HEK293 (cell line): ENCODE data around the gene SLC25A26.
"Not testable (repeated sequence)": the region's sequence is repeated elsewhere in the genome, so short reads cannot be mapped to it uniquely, and the experiment has no call there.

Experiments used
- CTCF ChIA-PET: fragments of 350-600 bp; formaldehyde crosslinking; extraction: SDS; loops from one replicate; lab custom pipeline; 2021; ENCODE audit warnings: antibody characterized with exemption; lab: Yijun Ruan, JAX
- POLR2A ChIA-PET: fragments of 300-600 bp; formaldehyde crosslinking; extraction: SDS; loops from one replicate; lab custom pipeline; 2020; ENCODE audit warnings: antibody characterized with exemption, inconsistent platforms; lab: Yijun Ruan, JAX
- H3K27ac ChIP-seq: fragments of 200-500 bp; sonication (Bioruptor generic); 2 replicates; pipeline ENCODE4 v1.5.1; 2014; ENCODE audit warnings: low read depth, low read length, control low read depth, inconsistent platforms; ENCODE audit errors: extremely low read depth
- H3K36me3 ChIP-seq, 2 experiments: fragments of 200-500 bp in 1 of 2; sonication (Bioruptor generic) in 1 of 2; 1 replicate in 1 of 2; 2 replicates in 1 of 2; pipeline ENCODE4 v1.5.1; 2014 to 2017; ENCODE audit warnings: inconsistent platforms in 2 of 2, low read length in 2 of 2; ENCODE audit not compliant: control insufficient read depth in 2 of 2, insufficient read depth in 1 of 2
- H3K4me1 ChIP-seq: fragments of 200-500 bp; sonication (Bioruptor generic); 2 replicates; pipeline ENCODE4 v1.5.1; 2014; ENCODE audit warnings: mild to moderate bottlenecking, low read length, inconsistent platforms; ENCODE audit not compliant: control insufficient read depth, insufficient read depth
- H3K4me3 ChIP-seq: 2 replicates; pipeline ENCODE4 v1.5.1; 2011; ENCODE audit warnings: low read depth, mild to moderate bottlenecking, control low read depth, low read length, moderate library complexity
- H3K9me3 ChIP-seq: fragments of 200-500 bp; sonication (Bioruptor generic); 2 replicates; pipeline ENCODE4 v1.5.1; 2014; ENCODE audit warnings: low read depth, low read length, inconsistent platforms; ENCODE audit not compliant: control insufficient read depth, insufficient read depth
- BCL11B ChIP-seq: fragments of 450-650 bp; formaldehyde crosslinking; IDR thresholded peaks from 2 replicates; pipeline ENCODE4 v1.5.1; 2016; ENCODE audit warnings: low read depth, missing biosample characterization, missing genetic modification characterization
- GLIS1 ChIP-seq: fragments of 450-650 bp; formaldehyde crosslinking; IDR thresholded peaks from 2 replicates; pipeline ENCODE4 v1.5.1; 2016; ENCODE audit warnings: missing biosample characterization, missing genetic modification characterization
- HOXD13 ChIP-seq: sonication (generic); formaldehyde crosslinking; IDR thresholded peaks from 2 replicates; pipeline ENCODE4 v1.8.0; 2022; ENCODE audit warnings: missing genetic modification reagents, borderline replicate concordance
- MZF1 ChIP-seq: fragments of 450-650 bp; formaldehyde crosslinking; IDR thresholded peaks from 2 replicates; pipeline ENCODE4 v1.5.1; 2017; ENCODE audit warnings: missing biosample characterization, missing genetic modification characterization, borderline replicate concordance
- RBAK ChIP-seq: fragments of 450-650 bp; formaldehyde crosslinking; IDR thresholded peaks from 2 replicates; pipeline ENCODE4 v1.5.1; 2016; ENCODE audit warnings: missing biosample characterization, missing genetic modification characterization
- ZBTB44 ChIP-seq: fragments of 450-650 bp; IDR thresholded peaks from 2 replicates; pipeline ENCODE4 v1.5.1; 2018; ENCODE audit warnings: missing biosample characterization, mild to moderate bottlenecking, missing genetic modification characterization
- ZFP37 ChIP-seq: fragments of 450-650 bp; formaldehyde crosslinking; IDR thresholded peaks from 2 replicates; pipeline ENCODE4 v1.5.1; 2016; ENCODE audit warnings: missing biosample characterization, missing genetic modification characterization
- ZNF10 ChIP-seq: fragments of 450-650 bp; formaldehyde crosslinking; IDR thresholded peaks from 2 replicates; pipeline ENCODE4 v1.5.1; 2017; ENCODE audit warnings: missing biosample characterization, missing genetic modification characterization
- ZNF146 ChIP-seq: fragments of 450-650 bp; formaldehyde crosslinking; IDR thresholded peaks from 2 replicates; pipeline ENCODE4 v1.5.1; 2016; ENCODE audit warnings: missing biosample characterization, missing genetic modification characterization
- ZNF174 ChIP-seq: fragments of 450-650 bp; formaldehyde crosslinking; IDR thresholded peaks from 2 replicates; pipeline ENCODE4 v1.5.0; 2017; ENCODE audit warnings: missing biosample characterization, mild to moderate bottlenecking, missing genetic modification characterization
- ZNF202 ChIP-seq: fragments of 450-650 bp; formaldehyde crosslinking; IDR thresholded peaks from 2 replicates; pipeline ENCODE4 v1.5.1; 2016; ENCODE audit warnings: missing biosample characterization, missing genetic modification characterization, borderline replicate concordance
- ZNF211 ChIP-seq: fragments of 450-650 bp; formaldehyde crosslinking; IDR thresholded peaks from 2 replicates; pipeline ENCODE4 v1.5.1; 2016; ENCODE audit warnings: low read depth, missing biosample characterization, missing genetic modification characterization
- ZNF214 ChIP-seq: fragments of 450-650 bp; formaldehyde crosslinking; IDR thresholded peaks from 2 replicates; pipeline ENCODE4 v1.5.1; 2017; ENCODE audit warnings: missing biosample characterization, mild to moderate bottlenecking, missing genetic modification characterization, borderline replicate concordance
- ZNF223 ChIP-seq: fragments of 450-650 bp; formaldehyde crosslinking; IDR thresholded peaks from 2 replicates; pipeline ENCODE4 v1.5.1; 2016; ENCODE audit warnings: missing biosample characterization, missing genetic modification characterization
- ZNF239 ChIP-seq: fragments of 450-650 bp; formaldehyde crosslinking; IDR thresholded peaks from 2 replicates; pipeline ENCODE4 v1.5.1; 2016; ENCODE audit warnings: missing biosample characterization, missing genetic modification characterization
- ZNF292 ChIP-seq: fragments of 450-650 bp; formaldehyde crosslinking; IDR thresholded peaks from 2 replicates; pipeline ENCODE4 v1.5.1; 2016; ENCODE audit warnings: low read depth, missing biosample characterization, missing genetic modification characterization, borderline replicate concordance
- ZNF302 ChIP-seq: fragments of 450-650 bp; formaldehyde crosslinking; IDR thresholded peaks from 2 replicates; pipeline ENCODE4 v1.5.1; 2016; ENCODE audit warnings: missing biosample characterization, missing genetic modification characterization, low read depth
- ZNF335 ChIP-seq: fragments of 450-650 bp; formaldehyde crosslinking; conservative IDR thresholded peaks from 2 replicates; pipeline ENCODE4 v1.5.1; 2016; ENCODE audit warnings: missing biosample characterization, missing genetic modification characterization
- ZNF354C ChIP-seq: fragments of 450-650 bp; formaldehyde crosslinking; IDR thresholded peaks from 2 replicates; pipeline ENCODE4 v1.5.1; 2016; ENCODE audit warnings: missing biosample characterization, missing genetic modification characterization, low read depth, borderline replicate concordance
- ZNF391 ChIP-seq: fragments of 450-650 bp; formaldehyde crosslinking; IDR thresholded peaks from 2 replicates; pipeline ENCODE4 v1.5.1; 2016; ENCODE audit warnings: low read depth, missing biosample characterization, missing genetic modification characterization, borderline replicate concordance
- ZNF416 ChIP-seq: fragments of 450-650 bp; formaldehyde crosslinking; IDR thresholded peaks from 2 replicates; pipeline ENCODE4 v1.5.1; 2016; ENCODE audit warnings: missing biosample characterization, missing genetic modification characterization
- ZNF433 ChIP-seq: fragments of 450-650 bp; formaldehyde crosslinking; IDR thresholded peaks from 2 replicates; pipeline ENCODE4 v1.5.1; 2016; ENCODE audit warnings: missing biosample characterization, missing genetic modification characterization, low read depth
- ZNF529 ChIP-seq: fragments of 450-650 bp; formaldehyde crosslinking; IDR thresholded peaks from 2 replicates; pipeline ENCODE4 v1.5.1; 2017; ENCODE audit warnings: missing genetic modification characterization, missing biosample characterization; ENCODE audit not compliant: insufficient replicate concordance
- ZNF548 ChIP-seq: fragments of 450-650 bp; formaldehyde crosslinking; IDR thresholded peaks from 2 replicates; pipeline ENCODE4 v1.5.1; 2016; ENCODE audit warnings: missing biosample characterization, missing genetic modification characterization
- ZNF549 ChIP-seq: fragments of 450-650 bp; IDR thresholded peaks from 2 replicates; pipeline ENCODE4 v1.5.1; 2018; ENCODE audit warnings: missing biosample characterization, missing genetic modification characterization, mild to moderate bottlenecking, inconsistent platforms, moderate library complexity
- ZNF629 ChIP-seq: fragments of 450-650 bp; formaldehyde crosslinking; IDR thresholded peaks from 2 replicates; pipeline ENCODE4 v1.5.1; 2017; ENCODE audit warnings: missing biosample characterization, missing genetic modification characterization
- ZNF701 ChIP-seq: fragments of 450-650 bp; formaldehyde crosslinking; IDR thresholded peaks from 2 replicates; pipeline ENCODE4 v1.5.1; 2016; ENCODE audit warnings: missing biosample characterization, missing genetic modification characterization
- ZNF76 ChIP-seq: fragments of 450-650 bp; formaldehyde crosslinking; IDR thresholded peaks from 2 replicates; pipeline ENCODE4; 2016; ENCODE audit warnings: low read depth, missing biosample characterization, missing genetic modification characterization, borderline replicate concordance
- ZNF768 ChIP-seq: fragments of 450-650 bp; formaldehyde crosslinking; IDR thresholded peaks from 2 replicates; pipeline ENCODE4 v1.5.1; 2018; ENCODE audit warnings: missing biosample characterization, mild to moderate bottlenecking, missing genetic modification characterization
- ZNF785 ChIP-seq: fragments of 450-650 bp; formaldehyde crosslinking; IDR thresholded peaks from 2 replicates; pipeline ENCODE4 v1.5.1; 2016; ENCODE audit warnings: missing biosample characterization, missing genetic modification characterization
- TF ChIP-seq, protein P1 (sequence below): sonication (generic); formaldehyde crosslinking; IDR thresholded peaks from 2 replicates; pipeline ENCODE4 v1.8.1; 2022; ENCODE audit warnings: mild to moderate bottlenecking, moderate library complexity, missing genetic modification reagents

The SLC25A26 gene

DNA sequence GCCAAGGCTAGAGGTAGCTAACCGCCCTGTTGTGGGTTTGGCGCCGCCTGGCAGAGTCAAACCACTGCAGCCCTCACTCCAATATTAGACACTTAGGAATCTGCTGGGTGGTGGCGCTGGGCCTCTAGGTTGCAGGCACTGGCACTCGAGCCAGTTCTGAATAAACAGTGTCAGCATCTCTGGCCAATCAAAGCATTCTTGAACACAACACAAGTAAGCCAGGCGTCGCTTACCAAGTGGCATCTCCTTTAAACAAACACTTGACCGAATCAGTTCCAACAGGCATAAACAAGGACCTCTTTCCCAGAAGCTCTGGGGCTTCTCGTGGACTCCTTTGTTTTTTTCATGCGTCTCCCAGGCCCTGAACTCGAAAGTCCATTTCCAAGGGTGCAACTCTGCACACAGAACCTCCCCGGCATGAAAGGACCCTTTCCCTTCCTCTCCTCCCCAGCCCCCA lies 197.7 kb downstream of the SLC25A26 start:
- H3K27ac ChIP-seq = no peak overlapping the region
- no peak overlapping the region for H3K4me3 ChIP-seq
- no peak for TF ChIP-seq ZNF302
- TF ChIP-seq BCL11B (tag by site-specific recombination) = no peak
- no peak for TF ChIP-seq ZNF174 (tag by site-specific recombination)
- TF ChIP-seq ZNF416 (tag by site-specific recombination) = no peak
- no peak for TF ChIP-seq GLIS1 (tag by site-specific recombination)
- TF ChIP-seq ZBTB44 (tag by site-specific recombination) = no peak
- TF ChIP-seq ZNF433 (tag by site-specific recombination) = no peak
- no peak for TF ChIP-seq MZF1 (tag by site-specific recombination)
- no peak for TF ChIP-seq ZNF785 (tag by site-specific recombination)
- TF ChIP-seq ZNF629 (tag by site-specific recombination) = no peak
- no peak for TF ChIP-seq ZNF292 (tag by site-specific recombination)
- TF ChIP-seq, protein P1, sequence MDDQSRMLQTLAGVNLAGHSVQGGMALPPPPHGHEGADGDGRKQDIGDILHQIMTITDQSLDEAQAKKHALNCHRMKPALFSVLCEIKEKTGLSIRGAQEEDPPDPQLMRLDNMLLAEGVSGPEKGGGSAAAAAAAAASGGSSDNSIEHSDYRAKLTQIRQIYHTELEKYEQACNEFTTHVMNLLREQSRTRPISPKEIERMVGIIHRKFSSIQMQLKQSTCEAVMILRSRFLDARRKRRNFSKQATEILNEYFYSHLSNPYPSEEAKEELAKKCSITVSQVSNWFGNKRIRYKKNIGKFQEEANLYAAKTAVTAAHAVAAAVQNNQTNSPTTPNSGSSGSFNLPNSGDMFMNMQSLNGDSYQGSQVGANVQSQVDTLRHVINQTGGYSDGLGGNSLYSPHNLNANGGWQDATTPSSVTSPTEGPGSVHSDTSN = no peak
- no peak for TF ChIP-seq ZNF214
- no peak for TF ChIP-seq ZFP37
- TF ChIP-seq ZNF146 (tag by site-specific recombination) = no peak
- no peak for TF ChIP-seq ZNF768 (tag by site-specific recombination)
- no peak for TF ChIP-seq ZNF701
- TF ChIP-seq ZNF529 = no peak
- no peak for TF ChIP-seq ZNF549 (tag by site-specific recombination)
- TF ChIP-seq, all 188 proteins: peak for 0
- CTCF ChIA-PET = no interaction called here
- Histone ChIP-seq H3K9me3 (no peaks in the 10 kb centered on the region), H3K4me1 (no peaks in the 10 kb centered on the region), H3K36me3 (peaks cover 0 to 23% of the 10 kb centered on the region in 2 experiments; a peak in 1 of 3 replicates)
- POLR2A ChIA-PET = no interaction called here

DNA sequence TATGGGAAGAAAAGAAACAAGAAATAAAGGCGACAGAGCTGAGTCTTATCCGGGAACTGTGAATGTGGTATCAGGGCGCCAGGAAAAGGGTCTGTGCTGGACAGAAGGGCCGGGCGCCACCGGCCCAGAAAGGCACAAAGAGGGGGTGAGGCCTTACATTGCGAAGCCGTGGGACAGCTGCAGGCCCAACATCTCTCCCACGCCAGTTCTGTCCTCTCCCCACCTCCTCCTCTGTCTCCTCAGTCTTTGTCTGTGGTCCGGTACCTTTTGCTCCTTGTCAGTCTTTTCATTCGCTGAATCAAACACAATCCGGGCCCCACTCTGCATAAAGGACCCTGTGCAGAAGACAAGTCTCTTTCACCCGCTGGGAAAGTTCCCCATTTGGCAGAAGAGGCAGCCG lies 198.2 kb downstream of the SLC25A26 start:
- Histone ChIP-seq H3K9me3 (no peaks in the 10 kb centered on the region), H3K4me1 (no peaks in the 10 kb centered on the region), H3K36me3 (peaks cover 0 to 21% of the 10 kb centered on the region in 2 experiments; a peak in 1 of 3 replicates), H3K4me3 (no peak overlapping the region), H3K27ac (no peak overlapping the region)
- TF ChIP-seq ZNF223 (tag by site-specific recombination) (no peak), HOXD13 (CRISPR knock-in tag) (no peak), ZNF211 (tag by site-specific recombination) (no peak), ZNF76 (tag by site-specific recombination) (no peak), ZNF548 (tag by site-specific recombination) (no peak), ZNF239 (tag by site-specific recombination) (no peak), ZNF10 (tag by site-specific recombination) (no peak), RBAK (no peak), ZNF354C (tag by site-specific recombination) (no peak), ZNF391 (tag by site-specific recombination) (no peak), GLIS1 (tag by site-specific recombination) (no peak), ZNF202 (tag by site-specific recombination) (no peak), ZNF335 (tag by site-specific recombination) (no peak)
- POLR2A ChIA-PET = no interaction called here
- CTCF ChIA-PET = no interaction called here

GRCh38 chr3:66421144-66421543 lies 200.3 kb downstream of the SLC25A26 start:
- H3K36me3 ChIP-seq, POLR2A ChIA-PET: not testable (repeated sequence)

More at GRCh38 chr3:66421144-66421543, 200.3 kb downstream of the SLC25A26 start:
- H3K9me3 ChIP-seq, H3K4me3 ChIP-seq, H3K27ac ChIP-seq, H3K4me1 ChIP-seq: not testable (repeated sequence)
- CTCF ChIA-PET = interaction anchor here (1.6 kb wide), 1 partner anchor 14 kb away, joined by 4 read pairs; no protein-coding TSS in a partner anchor
